SH-SY5Y (cell line): ENCODE measurements around the gene KRT4.

ENCODE experiments used
- GATA2 ChIP-seq: IDR thresholded peaks from 2 replicates; pipeline ENCODE4 v1.6.1; 2011; ENCODE audit warnings: mild to moderate bottlenecking, low read depth, low read length
- GATA3 ChIP-seq: IDR thresholded peaks from 2 replicates; pipeline ENCODE4 v1.6.1; 2011; ENCODE audit warnings: low read depth, mild to moderate bottlenecking, low read length, moderate library complexity

GRCh38 chr12:52806169-52806811 is 7.6 kb downstream of the KRT4 start:
- TF ChIP-seq GATA2, result no peak
- TF ChIP-seq GATA3, result no peak
